ENCODE results near the gene SLC22A5.
A peak's percentile ranks its signal among the peaks of the same experiment; 100 is the strongest.

The SLC22A5 gene

GRCh38 chr5:132369007-132369473, 470 bp upstream of the SLC22A5 start:
- H3K36me3 ChIP-seq (ENCODE audit: control insufficient read depth, insufficient read depth, low read length) = no peaks in the 10 kb centered on the region
- no peak for DNase-seq (ENCODE audit: extremely low read depth, insufficient read length)
- TF ChIP-seq CTCF (IDR thresholded peaks at IDR 0.05; ENCODE audit: insufficient read depth, low read length, poor library complexity, severe bottlenecking) = no peak

GRCh38 chr5:132370181-132370970, 866 bp downstream of the SLC22A5 start:
- H3K36me3 ChIP-seq (ENCODE audit: control insufficient read depth, insufficient read depth, low read length) = no peaks in the 10 kb centered on the region
- peak overlapping the region; percentile 56 for H3K4me3 ChIP-seq (replicated peaks; ENCODE audit: low read depth, low read length)
- TF ChIP-seq CTCF (IDR thresholded peaks at IDR 0.05; ENCODE audit: insufficient read depth, low read length, poor library complexity, severe bottlenecking) = no peak
- no peak for DNase-seq (ENCODE audit: extremely low read depth, insufficient read length)
- no peaks in the 10 kb centered on the region for H3K27me3 ChIP-seq (replicated peaks; ENCODE audit: control insufficient read depth, insufficient read depth, low read length)

More at GRCh38 chr5:132369007-132369473, 470 bp upstream of the SLC22A5 start:
- Histone ChIP-seq H3K4me3 (replicated peaks; ENCODE audit: low read depth, low read length) (peak overlapping the region; percentile 56), H3K27me3 (replicated peaks; ENCODE audit: control insufficient read depth, insufficient read depth, low read length) (no peaks in the 10 kb centered on the region)

- no peak for TF ChIP-seq CTCF (IDR thresholded peaks at IDR 0.05; ENCODE audit: insufficient read depth, low read length, poor library complexity, severe bottlenecking)
Observed at GRCh38 chr5:132370971-132371602, 1.6 kb downstream of the SLC22A5 start.

GRCh38 chr5:132371603-132371994, 2.1 kb downstream of the SLC22A5 start:
- no peak overlapping the region for H3K4me3 ChIP-seq (replicated peaks; ENCODE audit: low read depth, low read length)
- no peak for TF ChIP-seq CTCF (IDR thresholded peaks at IDR 0.05; ENCODE audit: insufficient read depth, low read length, poor library complexity, severe bottlenecking)
- DNase-seq (ENCODE audit: extremely low read depth, insufficient read length) = no peak
- H3K36me3 ChIP-seq (ENCODE audit: control insufficient read depth, insufficient read depth, low read length) = no peaks in the 10 kb centered on the region
- no peaks in the 10 kb centered on the region for H3K27me3 ChIP-seq (replicated peaks; ENCODE audit: control insufficient read depth, insufficient read depth, low read length)

More at GRCh38 chr5:132370971-132371602, 1.6 kb downstream of the SLC22A5 start:
- no peak for DNase-seq (ENCODE audit: extremely low read depth, insufficient read length)
- H3K36me3 ChIP-seq (ENCODE audit: control insufficient read depth, insufficient read depth, low read length) = no peaks in the 10 kb centered on the region
- H3K27me3 ChIP-seq (replicated peaks; ENCODE audit: control insufficient read depth, insufficient read depth, low read length) = no peaks in the 10 kb centered on the region
- no peak overlapping the region for H3K4me3 ChIP-seq (replicated peaks; ENCODE audit: low read depth, low read length)

GRCh38 chr5:132372127-132372526, 2.6 kb downstream of the SLC22A5 start:
- Histone ChIP-seq H3K36me3 (ENCODE audit: control insufficient read depth, insufficient read depth, low read length) (no peaks in the 10 kb centered on the region), H3K27me3 (replicated peaks; ENCODE audit: control insufficient read depth, insufficient read depth, low read length) (no peaks in the 10 kb centered on the region), H3K4me3 (replicated peaks; ENCODE audit: low read depth, low read length) (no peak overlapping the region)
- TF ChIP-seq CTCF (IDR thresholded peaks at IDR 0.05; ENCODE audit: insufficient read depth, low read length, poor library complexity, severe bottlenecking) = no peak
- no peak for DNase-seq (ENCODE audit: extremely low read depth, insufficient read length)
